Suprapubic skin (tissue), 4 donors: ENCODE measurements around the gene MRPS23.

Experiments used
- POLR2A ChIP-seq, 2 donors: fragments of 450-650 bp; IDR thresholded peaks; one replicate each; pipeline ENCODE4 v1.6.1; 2017; ENCODE audit warnings: antibody characterized with exemption in 2 of 2, mild to moderate bottlenecking in 2 of 2, moderate library complexity in 2 of 2
- POLR2AphosphoS5 ChIP-seq, 3 donors: sonication (generic); formaldehyde crosslinking; IDR thresholded peaks; one replicate each; pipeline ENCODE4 v1.6.1; 2017; ENCODE audit warnings: antibody characterized with exemption in 3 of 3
- TF ChIP-seq, protein P1 (sequence below), 2 donors: fragments of 200-600 bp in 1 of 2; fragments of 450-650 bp in 1 of 2; sonication (generic) in 1 of 2; IDR thresholded peaks; one replicate each; pipeline ENCODE4 v1.5.1; 2016 to 2019; ENCODE audit warnings: antibody characterized with exemption in 2 of 2, mild to moderate bottlenecking in 1 of 2, moderate library complexity in 1 of 2

GRCh38 chr17:57885148-57885915 lies 35.5 kb upstream of the MRPS23 start:
- TF ChIP-seq, protein P1, sequence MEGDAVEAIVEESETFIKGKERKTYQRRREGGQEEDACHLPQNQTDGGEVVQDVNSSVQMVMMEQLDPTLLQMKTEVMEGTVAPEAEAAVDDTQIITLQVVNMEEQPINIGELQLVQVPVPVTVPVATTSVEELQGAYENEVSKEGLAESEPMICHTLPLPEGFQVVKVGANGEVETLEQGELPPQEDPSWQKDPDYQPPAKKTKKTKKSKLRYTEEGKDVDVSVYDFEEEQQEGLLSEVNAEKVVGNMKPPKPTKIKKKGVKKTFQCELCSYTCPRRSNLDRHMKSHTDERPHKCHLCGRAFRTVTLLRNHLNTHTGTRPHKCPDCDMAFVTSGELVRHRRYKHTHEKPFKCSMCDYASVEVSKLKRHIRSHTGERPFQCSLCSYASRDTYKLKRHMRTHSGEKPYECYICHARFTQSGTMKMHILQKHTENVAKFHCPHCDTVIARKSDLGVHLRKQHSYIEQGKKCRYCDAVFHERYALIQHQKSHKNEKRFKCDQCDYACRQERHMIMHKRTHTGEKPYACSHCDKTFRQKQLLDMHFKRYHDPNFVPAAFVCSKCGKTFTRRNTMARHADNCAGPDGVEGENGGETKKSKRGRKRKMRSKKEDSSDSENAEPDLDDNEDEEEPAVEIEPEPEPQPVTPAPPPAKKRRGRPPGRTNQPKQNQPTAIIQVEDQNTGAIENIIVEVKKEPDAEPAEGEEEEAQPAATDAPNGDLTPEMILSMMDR (IDR thresholded peaks at IDR 0.05), result no peak
- TF ChIP-seq POLR2A (IDR thresholded peaks at IDR 0.05) (no peak), POLR2AphosphoS5 (IDR thresholded peaks at IDR 0.05) (no peak)
